Ammon's horn (tissue), 1 donor: Measurements from ENCODE around the gene CTSW.
"Not testable (repeated sequence)": the region's sequence is repeated elsewhere in the genome, so short reads cannot be mapped to it uniquely, and the experiment has no call there.

Source experiments
- DNase-seq: peaks from one replicate; pipeline ENCODE4 v3.0.0-alpha.2; 2016; ENCODE audit warnings: low spot score

CTSW gene, protein sequence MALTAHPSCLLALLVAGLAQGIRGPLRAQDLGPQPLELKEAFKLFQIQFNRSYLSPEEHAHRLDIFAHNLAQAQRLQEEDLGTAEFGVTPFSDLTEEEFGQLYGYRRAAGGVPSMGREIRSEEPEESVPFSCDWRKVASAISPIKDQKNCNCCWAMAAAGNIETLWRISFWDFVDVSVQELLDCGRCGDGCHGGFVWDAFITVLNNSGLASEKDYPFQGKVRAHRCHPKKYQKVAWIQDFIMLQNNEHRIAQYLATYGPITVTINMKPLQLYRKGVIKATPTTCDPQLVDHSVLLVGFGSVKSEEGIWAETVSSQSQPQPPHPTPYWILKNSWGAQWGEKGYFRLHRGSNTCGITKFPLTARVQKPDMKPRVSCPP

DNA sequence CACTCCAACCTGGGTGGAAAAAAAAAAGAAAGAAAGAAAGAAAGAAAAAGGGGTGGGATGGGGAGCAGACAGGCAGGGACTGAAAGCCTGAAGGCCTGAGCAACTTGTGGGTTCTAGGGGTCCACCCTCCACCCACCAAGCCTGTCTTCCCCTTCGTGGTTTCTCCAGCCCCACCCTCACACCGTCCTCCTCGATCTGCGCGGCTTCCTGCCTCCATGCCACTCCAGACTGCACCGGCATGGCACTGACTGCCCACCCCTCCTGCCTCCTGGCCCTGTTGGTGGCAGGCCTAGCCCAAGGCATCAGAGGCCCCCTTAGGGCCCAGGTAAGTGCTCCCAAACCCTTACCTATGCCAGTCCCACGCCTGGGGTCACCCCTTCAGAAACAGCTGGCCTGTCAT lies at the start of gene CTSW:
Gene CTSW (plus strand): TSS at position 221 of the 400 bp plus-strand sequence. CDS start 18 bp downstream, at position 239.
- no peak for DNase-seq

DNA sequence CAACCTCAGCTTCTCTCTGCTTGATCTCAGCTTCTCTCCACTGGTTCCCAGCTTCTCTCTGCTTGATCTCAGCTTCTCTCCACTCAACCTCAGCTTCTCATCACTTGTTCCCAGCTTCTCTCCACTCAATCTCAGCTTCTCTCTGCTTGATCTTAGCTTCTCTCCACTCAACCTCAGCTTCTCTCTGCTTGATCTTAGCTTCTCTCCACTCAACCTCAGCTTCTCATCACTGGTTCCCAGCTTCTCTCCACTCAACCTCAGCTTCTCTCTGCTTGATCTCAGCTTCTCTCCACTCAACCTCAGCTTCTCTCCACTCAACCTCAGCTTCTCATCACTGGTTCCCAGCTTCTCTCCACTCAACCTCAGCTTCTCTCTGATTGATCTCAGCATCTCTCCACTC lies 47.4 kb upstream of the CTSW start:
- DNase-seq = not testable (repeated sequence)

DNA sequence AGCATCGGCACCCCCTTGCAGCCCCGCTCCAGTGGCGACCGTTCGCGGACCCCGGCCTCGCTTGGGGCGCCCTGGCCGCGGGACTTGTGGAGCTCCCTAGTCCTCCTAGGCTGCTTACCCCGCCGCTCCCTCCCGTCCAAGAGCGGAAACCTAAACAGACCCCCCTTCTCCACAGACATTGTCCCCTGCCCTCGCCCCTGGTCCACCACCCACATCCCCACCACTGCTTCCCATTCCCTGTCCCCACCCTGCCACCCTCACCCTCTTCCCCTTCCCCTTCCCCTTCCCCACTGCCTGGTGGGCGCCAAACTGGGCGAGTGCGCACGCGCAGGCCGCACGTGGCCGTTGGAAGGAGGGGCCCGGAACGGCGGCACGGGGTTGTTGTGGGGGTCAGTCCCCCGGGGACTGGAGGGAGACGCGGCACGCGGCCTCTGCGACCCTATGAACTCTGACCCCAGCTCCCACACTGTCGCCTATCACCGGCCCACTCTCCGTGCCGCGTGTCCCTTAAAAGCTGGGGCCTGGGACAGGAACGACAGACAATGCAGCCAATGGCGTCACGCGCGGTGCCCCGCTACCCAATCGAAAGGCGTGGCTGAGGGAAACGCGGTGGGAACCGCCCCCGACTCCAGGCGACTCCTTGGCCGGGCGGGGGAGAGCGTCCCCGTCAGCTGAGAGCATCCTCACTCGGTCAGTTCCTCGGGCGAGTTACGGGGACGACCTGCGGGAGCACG lies 46.2 kb upstream of the CTSW start, which contains the start of gene SNX32:
Gene SNX32 (plus strand): TSS at position 667 of the 734 bp plus-strand sequence. CDS start 103 bp downstream, outside the sequence.
- DNase-seq = peak; percentile 98

DNA sequence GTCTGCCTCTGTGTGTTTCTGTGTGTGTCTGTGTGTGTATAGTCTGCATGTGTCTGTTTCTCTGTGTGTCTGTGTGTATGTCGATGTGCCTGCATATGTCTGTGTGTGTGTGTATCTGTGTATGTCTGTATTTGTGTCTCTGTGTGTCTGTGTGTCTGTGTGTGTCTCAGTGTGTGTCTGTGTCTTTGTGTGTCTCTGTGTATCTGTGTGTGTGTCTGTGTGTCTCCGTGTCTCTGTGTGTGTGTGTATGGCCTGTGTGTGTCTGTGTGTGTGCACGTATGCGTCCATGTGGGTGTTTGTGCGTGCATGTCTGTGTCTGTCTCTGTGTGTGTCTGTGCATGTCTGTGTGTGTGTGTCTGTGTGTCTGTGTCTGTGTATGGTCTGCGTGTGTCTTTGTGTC lies 45.4 kb upstream of the CTSW start:
- no peak for DNase-seq

DNA sequence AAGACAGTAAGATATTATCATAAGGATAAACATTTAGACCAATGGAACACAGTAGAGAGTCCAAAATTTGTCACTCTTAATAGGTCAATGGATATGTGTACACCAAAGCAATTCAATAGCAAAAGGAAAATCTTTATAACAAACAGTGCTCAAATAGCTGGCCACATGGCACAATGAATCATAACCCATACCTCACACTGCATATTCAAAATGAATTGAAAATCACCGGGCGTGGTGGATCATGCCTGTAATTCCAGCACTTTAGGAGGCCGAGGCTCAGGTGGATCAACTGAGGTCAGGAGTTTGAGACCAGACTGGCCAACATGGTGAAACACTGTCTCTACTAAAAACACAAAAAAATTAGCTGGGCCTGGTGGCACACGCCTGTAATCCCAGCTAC lies 37.5 kb upstream of the CTSW start:
- no peak for DNase-seq

DNA sequence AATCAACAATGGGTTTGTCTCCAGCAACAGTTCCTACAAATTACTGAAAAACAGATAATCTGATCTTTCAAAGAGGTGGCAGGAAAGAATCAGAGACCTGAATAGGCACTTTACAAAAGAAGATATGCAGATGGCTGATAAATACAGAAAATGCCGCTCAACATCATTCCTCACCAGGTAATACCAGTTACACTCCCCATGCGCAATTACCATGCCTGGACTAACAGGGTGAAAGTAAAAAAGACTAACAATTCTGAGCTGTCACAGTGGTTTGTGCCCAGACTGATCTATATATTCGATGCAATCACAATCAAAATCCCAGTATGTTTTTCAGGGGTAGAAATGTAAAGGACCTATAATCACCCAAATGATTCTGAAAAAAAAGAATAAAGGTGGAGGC lies 35.8 kb upstream of the CTSW start:
- DNase-seq = no peak

DNA sequence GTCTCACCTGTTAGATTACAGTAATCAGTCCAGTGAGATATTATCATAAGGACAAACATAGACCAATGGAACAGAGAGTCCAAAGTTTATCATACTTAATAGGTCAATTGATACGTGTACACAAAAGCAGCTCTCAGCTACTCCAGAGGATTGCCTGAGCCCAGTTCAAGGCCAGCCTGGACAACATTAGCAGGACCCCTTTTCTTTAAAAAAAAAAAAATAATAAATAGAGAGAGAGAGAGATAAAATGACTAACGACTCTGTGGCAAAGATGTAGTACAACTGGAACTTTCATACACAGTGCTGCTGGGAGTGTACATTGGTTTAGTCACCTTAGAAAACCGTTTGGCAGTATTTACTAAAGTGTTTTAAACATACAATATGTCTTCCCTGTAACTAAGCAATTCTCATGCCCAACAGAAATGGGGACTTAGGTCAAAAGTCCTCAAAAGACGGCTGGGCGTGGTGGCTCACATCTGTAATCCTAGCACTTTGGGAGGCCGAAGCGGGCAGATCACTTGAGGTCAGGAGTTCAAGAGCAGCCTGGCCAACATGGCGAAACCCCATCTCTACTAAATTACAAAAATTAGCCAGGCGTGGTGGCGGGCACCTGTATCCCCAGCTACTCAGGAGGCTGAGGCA lies 35.3 kb upstream of the CTSW start:
- DNase-seq = no peak

DNA sequence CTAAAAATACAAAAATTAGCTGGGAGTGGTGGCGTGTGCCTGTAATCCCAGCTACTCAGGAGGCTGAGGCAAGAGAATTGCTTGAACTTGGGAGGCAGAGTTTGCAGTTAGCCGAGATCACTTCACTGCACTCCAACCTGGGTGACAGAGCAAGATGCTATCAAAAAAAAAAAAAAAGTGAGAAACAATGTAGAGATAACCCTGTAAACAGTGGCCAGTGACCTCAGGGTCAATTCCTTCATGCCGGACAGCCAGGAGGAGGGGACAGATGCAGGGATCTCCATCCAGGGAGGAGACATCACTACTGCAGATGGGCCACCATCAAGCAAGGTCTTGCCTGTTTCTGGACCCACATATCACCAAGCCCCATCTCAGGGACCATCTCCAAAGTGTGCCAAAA lies 31.9 kb upstream of the CTSW start:
- no peak for DNase-seq

DNA sequence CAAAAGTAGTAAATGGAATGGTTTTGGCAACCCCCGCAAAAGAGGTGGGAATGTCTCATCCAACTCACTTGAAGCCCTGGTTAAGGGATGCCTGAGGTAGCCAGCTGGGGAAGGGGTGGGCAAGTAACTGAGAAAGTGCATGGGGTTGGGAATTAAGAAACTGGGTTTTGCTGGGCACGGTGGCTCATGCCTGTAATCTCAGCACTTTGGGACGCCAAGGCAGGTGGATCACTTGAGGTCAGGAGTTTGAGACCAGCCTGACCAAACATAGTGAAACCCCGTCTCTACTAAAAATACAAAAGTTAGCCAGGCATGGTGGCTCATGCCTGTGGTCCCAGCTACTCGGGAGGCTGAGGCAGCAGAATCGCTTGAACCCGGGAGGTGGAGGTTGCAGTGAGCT lies 30.9 kb upstream of the CTSW start:
- DNase-seq = not testable (repeated sequence)

DNA sequence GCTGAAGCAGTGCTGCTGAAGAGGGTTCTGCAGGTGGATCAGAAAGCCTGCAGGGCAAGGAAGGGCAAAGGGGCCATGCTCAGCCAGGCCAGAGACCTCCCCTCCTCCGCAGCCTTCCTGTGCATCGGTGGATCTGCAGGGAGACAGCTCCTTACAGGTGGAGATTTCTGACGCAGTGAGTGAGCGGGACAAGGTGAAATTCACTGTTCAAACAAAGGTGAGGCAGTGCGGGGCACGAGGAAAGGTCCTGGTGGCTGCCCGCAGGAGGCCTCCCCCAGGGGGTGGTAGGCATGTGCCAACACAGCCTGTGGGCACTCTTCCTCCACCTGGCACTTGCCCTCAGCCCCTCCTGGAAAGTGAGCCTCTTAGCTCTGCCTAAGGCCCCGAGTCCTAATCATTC lies 30.3 kb upstream of the CTSW start:
- no peak for DNase-seq

DNA sequence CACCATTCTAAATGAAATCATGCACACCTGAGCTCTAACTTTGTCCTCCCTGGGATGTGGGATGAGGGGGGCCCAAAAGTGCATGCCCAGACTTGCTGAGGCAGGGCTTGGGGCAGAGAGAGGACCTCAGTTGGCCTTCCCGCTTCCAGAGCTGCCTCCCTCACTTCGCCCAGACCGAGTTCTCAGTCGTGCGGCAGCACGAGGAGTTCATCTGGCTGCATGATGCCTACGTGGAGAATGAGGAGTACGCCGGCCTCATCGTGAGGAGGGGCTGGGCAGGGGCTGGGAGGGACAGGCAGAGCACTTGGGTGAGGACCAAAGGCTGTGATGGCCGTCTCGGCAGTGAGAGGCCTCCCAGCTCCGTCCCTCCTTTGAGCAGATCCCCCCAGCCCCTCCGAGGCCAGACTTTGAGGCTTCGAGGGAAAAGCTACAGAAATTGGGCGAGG lies 29.8 kb upstream of the CTSW start:
- DNase-seq = no peak

DNA sequence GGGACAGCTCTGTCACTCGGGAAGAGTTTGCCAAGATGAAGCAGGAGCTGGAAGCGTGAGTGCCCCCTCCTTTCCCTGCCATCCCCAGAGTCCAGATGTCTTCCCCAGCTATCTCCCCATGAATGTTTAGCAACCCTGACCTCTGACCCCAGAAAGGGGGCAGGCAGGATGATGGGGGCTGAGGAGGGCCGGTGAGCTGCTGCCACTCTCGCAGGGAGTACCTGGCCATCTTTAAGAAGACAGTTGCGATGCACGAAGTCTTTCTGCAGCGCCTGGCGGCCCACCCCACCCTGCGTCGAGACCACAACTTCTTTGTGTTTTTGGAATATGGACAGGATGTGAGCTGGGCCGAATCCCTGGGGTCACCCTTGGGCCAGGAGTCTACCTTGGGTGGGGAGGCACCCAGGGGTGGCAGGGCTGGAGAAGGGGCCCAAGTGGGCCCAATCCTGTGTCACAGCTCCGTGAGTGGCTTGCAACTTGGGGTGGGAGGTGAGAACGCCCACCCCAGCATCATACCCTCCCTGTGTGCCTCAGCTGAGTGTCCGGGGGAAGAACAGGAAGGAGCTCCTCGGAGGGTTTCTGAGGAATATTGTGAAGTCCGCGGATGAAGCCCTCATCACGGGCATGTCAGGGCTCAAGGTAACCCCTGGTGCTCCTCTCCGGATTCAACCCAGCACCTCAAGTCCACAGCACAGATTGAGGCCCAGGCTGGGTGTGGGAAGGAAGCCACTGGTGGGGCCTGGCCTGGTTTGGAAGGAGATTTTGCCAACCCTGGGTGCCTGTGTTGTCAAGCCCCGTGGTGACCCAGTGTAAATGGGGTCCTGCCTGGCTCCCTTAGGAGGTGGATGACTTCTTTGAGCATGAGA lies 29.2 kb upstream of the CTSW start:
- no peak for DNase-seq

DNA sequence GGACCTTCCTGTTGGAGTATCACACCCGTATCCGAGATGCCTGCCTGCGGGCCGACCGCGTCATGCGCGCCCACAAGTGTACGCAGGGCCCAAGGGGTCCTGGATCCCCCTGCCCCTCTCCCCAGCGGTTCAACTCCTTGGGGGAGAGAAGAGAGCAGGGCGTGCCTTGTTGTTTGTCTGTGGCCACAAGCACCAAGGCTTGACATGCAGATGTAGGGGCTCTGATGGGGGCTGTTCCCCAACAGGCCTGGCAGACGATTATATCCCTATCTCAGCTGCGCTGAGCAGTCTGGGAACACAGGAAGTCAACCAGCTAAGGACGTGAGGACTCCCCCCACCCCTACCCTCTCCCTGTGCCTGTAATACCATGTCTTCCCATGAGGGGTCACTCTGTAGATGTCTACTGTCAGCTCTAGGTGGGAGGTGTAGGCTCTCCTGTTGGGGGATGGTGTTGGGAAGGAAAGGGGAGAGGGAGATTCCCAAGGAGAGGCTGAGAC lies 28.5 kb upstream of the CTSW start:
- no peak for DNase-seq

DNA sequence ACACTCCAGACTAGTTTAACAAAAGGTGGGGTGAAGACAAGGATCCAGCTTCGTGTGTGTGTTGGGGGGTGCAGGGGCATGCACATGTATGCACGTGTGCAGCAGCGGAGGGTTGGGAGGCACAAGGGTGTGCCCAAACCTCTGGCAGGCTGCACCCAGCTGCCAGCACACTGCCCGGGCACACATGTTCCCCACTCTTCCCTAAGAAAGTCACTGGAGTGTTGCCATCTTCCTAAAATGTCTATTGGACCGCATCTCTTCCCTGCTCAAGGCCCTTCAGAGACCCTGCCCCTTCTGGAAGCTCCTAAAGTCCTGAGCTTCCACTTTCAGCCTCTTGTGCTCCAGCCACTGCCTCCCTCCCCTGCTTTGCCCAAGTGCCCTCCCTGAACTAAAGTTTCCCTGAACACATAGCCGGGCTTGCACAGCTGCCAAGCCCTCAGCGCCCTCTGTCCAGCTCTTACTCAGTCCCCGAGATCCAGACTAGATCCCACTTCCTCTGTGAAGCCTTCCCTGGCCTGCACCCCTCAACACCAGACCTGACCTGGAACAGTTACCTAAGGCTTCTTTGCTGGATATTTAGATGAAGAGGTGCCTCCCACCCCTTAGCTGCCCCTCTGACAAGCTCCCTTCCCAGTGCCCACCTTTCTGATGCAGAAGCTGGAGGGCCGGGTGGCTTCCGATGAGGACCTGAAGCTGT lies 27.7 kb upstream of the CTSW start:
- DNase-seq = no peak

DNA sequence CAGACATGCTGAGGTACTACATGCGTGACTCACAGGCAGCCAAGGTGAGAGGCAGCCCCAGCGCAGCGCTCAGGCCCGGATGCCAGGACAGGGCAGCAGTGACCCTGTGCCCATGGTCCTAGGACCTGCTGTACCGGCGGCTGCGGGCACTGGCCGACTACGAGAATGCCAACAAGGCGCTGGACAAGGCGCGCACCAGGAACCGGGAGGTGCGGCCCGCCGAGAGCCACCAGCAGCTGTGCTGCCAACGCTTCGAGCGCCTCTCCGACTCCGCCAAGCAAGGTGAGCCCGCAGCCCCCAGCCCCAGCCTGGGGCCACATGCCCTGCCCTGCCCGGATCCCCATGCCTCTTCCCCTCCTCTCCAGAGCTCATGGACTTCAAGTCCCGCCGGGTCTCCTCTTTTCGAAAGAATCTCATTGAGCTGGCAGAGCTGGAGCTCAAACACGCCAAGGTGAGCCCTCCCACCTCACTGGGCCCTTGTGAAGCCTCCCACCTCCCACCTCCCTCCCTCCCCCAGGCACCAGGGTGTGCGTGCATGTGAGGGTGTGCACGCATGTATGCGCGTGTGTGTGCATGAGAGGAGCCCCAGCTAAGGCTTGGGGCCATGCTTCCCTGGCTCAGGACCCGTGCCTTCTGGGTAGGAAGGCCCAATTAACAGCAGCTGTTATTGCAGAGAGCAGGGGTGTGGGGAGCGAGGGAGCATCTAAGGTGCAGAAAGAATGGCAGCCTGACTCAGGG lies 27.0 kb upstream of the CTSW start:
- peak; percentile 1 for DNase-seq

DNA sequence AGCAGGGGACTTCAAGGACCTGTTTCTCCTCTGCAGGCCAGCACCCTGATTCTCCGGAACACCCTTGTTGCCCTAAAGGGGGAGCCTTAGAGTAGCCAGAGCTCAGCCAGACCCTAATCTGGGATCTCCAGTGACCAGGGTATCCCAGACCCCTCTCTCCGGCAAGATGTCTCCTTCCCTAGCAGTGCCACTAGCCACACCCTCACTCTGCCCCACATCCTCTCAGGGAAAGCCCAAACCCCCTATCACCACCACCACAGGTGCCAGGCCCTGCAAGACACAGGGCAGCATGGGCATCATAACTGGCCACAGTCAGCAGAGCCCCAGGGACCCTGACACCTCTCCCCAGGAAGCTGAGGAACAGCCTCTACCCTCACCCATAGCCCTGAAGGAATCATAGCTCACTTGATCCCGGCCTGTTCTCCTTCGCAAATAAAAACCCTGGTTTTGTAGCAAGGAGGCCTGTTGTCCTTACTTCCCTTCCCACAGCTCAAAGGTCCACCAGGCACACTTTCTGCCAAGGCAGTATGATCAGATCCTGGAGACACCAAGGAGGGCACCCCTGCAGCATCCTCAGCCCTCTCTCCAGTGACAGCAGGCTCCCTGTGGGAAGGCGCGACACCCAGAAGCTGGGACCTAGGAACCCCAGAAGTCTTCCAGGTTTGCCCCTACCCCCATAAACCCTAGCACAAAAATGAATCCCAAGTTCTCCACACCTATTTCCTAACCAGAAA lies 26.2 kb upstream of the CTSW start:
- DNase-seq = no peak

DNA sequence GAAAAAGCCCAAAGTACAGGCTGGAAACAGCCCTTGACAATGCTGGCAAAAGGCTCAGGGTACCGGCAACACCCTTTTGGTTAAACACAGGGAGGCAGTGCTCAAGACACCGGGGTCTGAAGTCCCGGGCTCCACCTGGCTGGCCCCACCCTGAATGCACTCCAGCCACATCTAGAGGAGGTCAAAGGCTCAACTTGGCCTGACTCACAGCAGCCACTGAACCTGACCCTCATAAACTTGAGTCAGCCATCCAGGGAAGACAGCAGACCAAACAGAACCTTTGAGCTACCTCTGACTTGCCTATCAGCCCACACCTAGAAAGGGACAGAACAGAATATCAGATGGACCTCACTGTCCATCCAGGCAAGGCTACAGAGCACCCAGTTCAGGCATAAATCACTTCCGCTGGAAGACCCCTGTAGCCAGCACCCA lies 25.5 kb upstream of the CTSW start:
- DNase-seq = no peak

DNA sequence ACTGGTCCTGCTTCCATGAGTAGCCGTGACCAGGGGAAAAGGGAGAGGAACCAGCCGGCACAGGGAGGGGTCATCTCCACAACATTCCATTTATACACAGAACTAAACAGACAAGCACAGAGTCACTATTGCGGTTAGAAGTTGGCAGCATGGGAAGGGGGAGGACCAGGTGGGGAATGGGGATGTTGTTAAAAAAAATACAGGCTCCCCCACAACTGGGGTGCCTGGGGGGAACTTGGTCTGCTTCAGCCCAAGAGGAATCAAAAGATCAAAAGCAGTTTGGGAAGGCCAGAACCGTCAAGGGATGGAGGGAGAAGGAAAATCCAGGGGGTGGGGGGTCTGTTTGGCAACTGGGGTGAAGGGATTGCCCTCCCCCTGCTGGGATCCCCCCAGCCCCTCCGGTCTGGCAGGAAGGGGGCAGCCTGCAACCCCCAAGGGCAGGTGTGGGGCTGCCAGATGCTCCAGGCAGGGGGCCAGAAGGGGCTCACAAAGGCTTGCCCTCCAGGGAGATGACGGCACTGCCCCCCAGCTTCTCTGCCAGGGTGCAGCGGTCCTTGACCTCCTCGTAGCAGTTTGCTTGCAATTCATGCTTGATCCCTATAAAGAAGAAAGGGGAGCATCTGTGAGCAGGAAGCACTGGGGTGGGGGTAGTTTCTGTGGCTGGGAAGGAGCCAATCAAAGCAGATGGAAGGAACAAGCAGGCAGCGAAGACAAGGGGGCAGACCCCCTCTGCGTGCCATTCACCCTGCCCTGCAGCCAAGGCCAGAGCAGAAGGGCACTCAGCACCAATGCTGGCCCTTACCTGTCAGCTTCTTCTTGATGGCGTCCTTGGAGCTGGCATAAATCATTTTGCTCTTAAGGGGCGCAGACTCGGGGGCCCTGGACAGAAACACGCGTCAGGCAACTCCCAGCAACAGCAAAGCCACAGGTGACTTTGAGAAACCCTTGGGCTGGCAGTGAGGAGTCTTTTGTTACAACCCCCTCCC lies 24.5 kb upstream of the CTSW start:
- peak; percentile 1 for DNase-seq
